HG03520 (cell line): ENCODE results near the gene MARCHF3.

ENCODE experiments used
- ATAC-seq: cut with Tn5 transposase; IDR thresholded peaks from one replicate; pipeline ENCODE4 v1.9.1; 2021; ENCODE audit warnings: mild to moderate bottlenecking, moderate library complexity; ENCODE audit not compliant: unreplicated experiment

MARCHF3 gene

DNA sequence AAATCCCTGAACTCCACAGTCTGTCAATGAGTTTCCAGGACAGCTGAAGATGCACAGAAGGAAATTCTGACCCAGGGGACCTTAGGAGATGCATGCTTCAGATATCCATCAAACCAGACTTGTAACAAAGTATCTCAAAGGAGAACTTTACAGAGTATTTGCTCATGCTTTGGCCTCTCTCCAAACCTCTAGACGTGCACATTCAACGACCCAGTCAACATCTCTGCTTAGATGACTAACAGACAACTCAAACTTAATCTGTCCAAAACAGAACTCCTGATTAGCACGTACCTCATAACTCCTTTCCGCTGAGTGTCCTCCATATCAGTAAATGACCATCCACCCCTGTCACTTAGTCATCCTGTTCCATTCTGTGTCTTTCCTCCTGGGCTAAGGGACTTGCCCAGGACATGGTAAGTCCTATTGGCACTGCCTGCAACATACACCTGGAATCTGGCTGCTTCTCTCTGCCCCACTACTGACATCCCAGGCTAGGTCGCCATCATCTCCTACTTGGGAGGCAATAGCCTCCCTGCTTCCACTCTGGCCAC lies 146.0 kb downstream of the MARCHF3 start:
- ATAC-seq = no peak

DNA sequence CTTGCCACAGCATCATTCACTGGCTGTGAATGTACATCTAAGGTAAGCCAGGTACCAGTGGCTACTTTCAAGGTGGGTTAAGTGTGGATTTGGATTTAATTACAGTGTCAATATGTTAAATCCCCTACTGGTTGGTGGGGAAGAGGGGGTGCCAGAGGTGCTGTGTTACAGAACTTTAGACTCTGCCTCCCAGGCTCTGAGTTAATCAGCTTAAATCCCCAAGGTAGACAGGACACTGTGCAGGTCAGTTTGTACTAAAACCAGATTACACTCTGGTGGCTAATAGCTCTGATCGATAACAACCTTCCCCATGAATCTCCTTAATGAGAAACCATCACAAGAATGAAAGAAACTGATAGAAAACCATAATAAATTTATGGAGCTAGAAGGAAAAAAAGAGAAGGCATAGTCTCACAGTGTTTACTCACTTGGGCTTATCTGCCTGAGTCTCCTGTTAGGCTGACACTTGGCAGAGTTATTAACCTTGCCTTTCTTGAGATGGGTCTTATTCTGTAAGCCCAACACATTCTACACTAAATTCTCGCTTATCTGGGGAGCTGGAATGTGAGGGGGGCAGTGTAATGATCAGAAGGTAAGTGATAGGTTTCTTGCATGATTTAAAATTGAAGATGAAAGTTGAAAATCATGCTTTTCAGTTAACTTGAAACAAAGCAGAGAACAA lies 146.7 kb downstream of the MARCHF3 start:
- ATAC-seq = no peak

- no peak for ATAC-seq
Observed at GRCh38 chr5:126881821-126882600, 148.3 kb downstream of the MARCHF3 start.

DNA sequence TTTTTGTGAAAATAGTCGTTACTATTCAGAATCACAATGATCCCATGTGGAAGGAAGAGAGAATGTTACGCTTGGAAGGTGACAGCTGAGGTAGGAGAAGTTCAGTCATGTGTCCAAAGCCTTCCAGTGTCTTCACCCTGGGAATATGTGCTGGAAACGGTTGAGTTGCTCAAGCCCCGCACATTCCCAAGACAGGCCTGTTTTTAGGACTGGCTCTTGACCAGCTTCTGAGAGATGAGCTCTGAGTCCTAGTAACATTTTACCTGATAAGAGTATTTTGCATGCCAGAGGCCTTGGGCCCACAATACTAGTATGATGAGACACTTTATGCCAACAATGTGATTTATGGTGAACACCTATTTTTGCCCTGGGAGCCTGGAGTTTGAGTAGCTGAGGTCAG lies 151.7 kb downstream of the MARCHF3 start:
- ATAC-seq = no peak

DNA sequence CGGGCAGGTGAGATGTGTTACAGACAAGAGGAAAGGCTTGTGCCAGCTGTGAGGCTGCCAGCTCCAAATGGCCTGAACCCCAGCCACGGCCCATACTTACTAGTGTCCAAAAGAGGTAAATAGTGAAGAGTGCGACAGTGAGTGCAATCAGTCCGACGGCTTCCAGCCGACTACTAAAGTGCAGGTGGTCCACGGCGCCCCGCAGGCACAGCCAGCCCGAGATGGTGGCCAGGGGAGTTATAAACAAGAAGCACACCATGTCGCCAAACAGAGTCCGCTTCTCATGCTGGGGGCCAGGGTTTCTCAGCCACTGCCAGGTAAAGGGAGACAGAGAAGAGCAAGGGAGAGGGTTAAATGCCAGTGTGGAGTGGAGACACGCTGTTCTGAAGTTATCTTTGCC lies 152.3 kb downstream of the MARCHF3 start:
- ATAC-seq = no peak

DNA sequence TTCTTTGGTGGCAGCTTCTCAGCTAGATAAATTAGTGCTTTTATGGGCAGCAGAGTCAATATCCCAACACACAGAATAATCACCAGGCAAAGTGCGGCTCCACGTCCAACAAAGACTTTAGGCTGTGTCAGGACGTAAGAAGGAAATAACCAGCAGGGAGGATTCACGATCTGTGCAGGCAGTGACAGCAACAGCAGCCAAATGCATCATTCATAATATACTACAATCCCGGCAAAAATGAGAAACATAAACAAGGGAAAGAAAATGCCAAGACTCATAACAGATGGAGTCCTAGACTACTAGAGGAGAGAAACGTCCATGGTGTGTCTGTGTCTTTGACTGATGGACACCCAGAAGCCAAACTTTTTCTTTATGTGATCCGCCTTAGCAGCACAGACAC lies 152.8 kb downstream of the MARCHF3 start:
- ATAC-seq = no peak

- no peak for ATAC-seq
Observed at GRCh38 chr5:126875303-126875785, 155.0 kb downstream of the MARCHF3 start.

GRCh38 chr5:126872561-126873354 lies 157.6 kb downstream of the MARCHF3 start:
- ATAC-seq = no peak

DNA sequence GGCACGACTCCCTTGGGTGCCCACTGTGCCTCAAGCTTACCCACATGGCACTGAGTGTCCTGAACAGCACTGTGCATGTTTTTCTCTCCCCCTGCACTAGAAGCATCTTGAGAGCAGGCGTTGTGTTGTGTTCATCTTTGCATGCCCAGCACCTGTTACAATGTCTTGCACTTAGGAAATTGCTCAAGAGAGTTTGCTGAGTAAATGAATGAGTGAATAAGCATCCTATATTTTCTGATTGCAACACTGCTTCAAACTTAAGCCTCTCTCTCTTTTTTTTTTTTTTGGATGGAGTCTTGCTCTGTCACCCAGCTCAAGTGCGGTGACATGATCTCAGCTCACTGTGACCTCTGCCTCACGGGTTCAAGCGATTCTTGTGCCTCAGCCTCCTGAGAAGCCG lies 158.9 kb downstream of the MARCHF3 start:
- ATAC-seq = no peak

DNA sequence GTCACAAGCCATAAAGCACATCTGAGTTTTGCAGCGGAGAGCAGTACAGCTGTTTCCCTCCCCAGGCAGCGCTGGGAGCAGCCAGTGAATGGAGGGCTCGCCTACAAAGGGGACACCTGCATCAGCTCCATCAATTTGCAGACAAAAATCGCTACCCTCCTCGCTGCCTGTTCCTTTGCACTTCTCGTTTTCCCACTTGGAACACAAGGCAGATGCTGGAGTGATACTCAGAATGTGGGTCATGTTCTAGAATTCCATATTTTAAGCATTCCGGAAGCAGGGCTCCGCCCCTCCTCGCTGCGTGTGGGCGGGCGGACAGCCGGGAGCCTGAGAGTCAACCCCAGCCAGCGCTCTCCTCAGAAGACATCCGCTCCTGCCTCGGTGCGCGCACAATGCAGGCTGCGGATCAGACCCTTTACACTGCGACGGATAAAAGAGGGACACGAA lies 161.3 kb downstream of the MARCHF3 start:
- peak; percentile 72 for ATAC-seq

DNA sequence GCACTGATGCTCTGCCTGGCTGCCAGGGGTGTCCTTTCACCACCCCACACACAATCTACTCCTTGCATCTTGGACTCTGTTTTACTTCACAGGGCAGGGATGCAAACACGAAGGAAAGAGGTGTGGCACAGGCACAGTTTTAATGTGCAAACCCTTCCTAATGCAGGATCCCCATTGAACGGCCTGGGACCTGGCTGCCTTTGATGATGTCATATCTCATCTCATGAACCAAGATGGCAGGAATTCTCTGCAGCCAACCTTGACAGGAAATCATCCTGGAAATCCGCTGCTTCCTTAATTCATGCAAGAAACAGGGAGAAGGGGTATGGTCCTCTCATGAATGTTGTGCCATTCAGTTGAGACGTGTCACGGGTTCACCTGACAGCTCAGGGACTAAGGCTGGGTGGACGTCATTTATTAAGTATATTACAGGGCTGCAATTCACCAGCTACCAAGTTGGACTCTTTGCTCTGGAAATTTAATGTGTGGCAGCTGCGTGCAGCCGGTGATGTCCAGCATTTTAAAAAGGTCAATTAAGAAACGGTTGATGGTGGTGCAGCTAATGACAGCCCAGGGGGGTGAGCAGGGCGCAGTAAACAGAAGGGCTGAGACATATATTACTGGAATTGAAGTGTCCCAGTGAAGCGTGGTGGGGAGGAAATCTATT lies 161.9 kb downstream of the MARCHF3 start:
- ATAC-seq = no peak

DNA sequence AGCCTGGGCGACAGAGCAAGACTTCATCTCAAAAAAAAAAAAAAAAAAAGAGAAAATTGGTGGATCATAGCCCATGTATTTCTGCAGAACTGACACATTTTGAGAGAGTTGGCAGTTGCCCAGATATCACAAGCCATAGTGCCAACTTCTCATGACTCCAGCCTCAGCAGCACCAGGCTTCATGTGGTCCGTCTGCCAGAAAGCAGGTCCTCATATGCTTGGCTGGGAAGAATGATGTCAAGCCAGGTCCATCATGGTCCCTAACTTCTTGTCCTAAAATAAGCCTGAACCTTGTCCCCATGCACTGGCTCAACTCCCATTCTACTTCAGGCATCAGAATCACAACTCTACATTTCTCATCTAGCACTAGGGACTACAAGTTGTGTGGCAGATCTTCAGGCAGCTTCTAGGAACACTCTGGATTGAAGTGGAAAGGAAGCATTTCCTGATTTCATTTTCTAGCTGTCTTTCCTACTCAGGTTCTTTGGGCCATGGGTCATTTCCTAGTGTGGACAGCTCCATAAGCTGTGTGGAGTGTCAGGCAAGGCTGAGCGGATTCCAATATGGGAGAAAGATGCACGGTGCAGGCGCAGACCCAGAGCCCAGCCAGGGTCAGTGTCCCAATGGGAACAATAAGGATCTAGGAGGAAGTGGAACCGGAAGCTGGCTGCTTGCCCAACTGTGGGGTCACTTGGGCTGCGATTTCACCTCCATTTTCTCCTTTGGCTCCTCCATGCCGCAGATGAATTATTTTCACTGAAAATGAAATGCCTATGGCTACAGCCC lies 163.3 kb downstream of the MARCHF3 start:
- ATAC-seq = no peak

DNA sequence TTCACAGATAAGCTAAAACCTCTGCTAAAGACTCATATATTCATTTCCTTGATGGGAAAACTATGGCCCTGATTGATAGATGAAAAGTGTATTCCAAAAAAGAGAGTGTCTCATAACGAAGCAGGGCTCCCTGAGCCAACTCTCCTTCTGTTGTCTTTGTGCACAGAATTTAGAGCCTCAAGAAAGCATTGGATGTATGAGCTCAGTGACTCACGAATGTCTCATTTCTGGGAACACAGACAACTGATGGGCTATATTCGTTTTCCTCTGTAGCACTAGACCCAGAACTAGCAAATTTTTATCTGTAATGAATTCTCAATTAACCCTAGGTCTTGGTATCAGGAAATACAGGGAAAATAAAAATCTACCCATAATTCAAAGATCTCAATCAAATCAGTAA lies 165.1 kb downstream of the MARCHF3 start:
- ATAC-seq = no peak

DNA sequence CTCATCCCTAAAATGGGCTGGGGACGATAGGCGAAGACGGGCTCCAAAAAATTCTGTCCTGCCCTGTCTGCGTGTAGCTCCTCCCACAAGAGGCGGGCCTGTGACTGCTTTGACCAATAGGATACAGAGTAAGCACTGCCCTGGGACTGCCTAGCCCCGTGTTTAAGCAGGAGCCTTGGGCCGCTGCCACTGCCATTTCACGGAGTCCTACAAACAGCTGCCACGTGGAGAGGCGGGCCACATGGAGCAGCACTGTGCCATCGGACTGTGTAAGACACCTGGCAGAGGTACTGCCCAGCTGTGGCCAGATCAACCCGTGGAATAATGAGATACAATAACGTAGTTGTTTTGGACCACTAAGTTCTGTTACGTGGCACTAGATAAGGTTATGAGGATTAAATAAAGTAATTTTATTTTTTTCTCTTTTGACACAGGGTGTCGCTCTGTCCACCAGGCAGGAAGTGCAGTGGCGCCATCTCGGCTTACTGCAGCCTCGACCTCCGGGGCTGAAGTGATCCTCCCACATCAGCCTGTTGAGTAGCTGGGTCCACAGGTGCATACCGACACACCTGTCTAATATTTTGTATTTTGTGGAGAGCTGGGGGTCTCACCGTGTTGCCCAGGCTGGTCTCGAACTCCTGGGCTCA lies 166.2 kb downstream of the MARCHF3 start:
- ATAC-seq = no peak

GRCh38 chr5:126863402-126863801 lies 167.0 kb downstream of the MARCHF3 start:
- ATAC-seq = no peak

DNA sequence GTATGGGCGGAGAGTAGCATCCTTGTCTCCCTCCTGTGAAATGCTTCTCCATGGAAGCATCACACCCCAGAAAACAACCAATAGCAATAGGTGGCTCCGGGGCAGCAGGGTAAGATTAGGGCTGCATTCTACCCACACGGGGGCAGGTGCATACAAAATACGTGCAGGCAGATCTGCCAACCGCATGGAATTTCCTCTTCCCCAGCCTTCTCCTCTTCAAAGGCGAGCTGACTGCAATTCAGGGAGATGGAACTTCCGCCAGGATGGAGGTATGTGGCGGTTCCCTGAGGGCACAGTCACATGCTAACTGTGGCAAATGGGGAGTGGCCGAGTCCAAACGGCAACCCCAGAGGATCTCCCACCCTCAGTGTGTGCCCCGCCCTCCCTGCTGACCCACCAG lies 171.9 kb downstream of the MARCHF3 start:
- no peak for ATAC-seq

DNA sequence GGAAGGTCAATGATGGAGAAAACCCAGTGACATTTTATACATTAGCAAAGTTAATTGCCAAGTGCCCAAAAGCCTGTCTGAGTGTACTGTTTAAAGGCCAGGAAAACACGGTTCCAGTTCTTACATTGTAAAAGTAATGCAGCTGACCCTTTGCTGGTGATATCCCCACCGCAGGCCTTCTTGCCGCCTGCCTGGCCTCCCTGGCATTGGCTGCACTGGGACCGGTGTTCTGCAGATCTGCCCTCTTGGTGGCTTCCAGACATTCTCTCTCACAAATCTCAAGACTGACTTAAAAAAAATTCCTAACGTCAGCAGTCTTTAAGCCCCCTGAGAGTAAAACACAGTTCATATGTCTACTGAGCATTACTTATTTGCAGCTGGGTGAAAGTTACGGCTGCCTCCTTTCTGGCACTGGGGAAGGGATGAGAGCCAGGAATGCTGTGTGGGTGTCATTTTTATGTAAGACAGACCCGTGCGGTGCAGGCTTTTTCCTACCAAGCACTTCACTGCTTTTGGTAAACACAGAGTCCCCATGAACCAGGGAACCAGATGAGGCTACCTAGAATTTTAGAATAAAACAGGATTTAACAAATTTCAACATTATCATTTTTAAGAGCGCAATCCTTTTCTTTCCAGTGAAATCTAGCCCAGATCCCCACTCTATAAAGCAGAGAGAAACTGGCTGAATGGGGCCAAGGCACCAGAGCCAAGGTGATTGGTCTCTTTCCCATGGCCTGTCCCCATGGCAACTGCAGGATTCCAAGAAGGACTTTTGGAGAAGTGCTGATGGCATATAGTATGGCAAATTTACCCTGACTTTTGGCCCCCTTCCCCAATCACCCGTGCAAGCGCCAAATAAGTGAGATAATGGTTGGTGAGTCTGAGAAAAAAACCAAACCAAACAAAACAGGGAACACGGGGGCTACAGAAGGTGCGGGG lies 172.6 kb downstream of the MARCHF3 start:
- ATAC-seq = no peak

GRCh38 chr5:126855266-126855665 lies 175.1 kb downstream of the MARCHF3 start:
- ATAC-seq = no peak
